Left ventricle myocardium inferior (tissue), 1 donor: ENCODE results near the gene MEI1. TPM values are rescaled to one million over a fixed set of nuclear protein-coding genes. Genes with fewer than 3 reads are reported as not detected.

Source experiments
- DNase-seq: peaks from one replicate; pipeline ENCODE4 v3.0.0-alpha.2; 2020
- H3K27ac ChIP-seq: fragments of 200-600 bp; replicated peaks from 2 replicates; pipeline ENCODE4 v1.8.0; 2021
- H3K27me3 ChIP-seq: fragments of 200-600 bp; 2 replicates; pipeline ENCODE4 v1.8.0; 2021; ENCODE audit warnings: low read depth
- H3K36me3 ChIP-seq: fragments of 200-600 bp; 2 replicates; pipeline ENCODE4 v1.8.0; 2021
- H3K4me1 ChIP-seq: fragments of 200-600 bp; 2 replicates; pipeline ENCODE4 v1.8.0; 2021
- H3K4me3 ChIP-seq: fragments of 200-600 bp; 2 replicates; pipeline ENCODE4 v1.8.0; 2021; ENCODE audit warnings: mild to moderate bottlenecking, moderate library complexity
- H3K9me3 ChIP-seq: fragments of 200-600 bp; replicated peaks from 2 replicates; pipeline ENCODE4 v1.8.0; 2021
- CTCF ChIP-seq: fragments of 200-600 bp; IDR thresholded peaks from 2 replicates; pipeline ENCODE4 v1.8.0; 2021; ENCODE audit warnings: antibody characterized with exemption, mild to moderate bottlenecking, borderline replicate concordance
- intact Hi-C: fragments of 100-400 bp; cut with micrococcal nuclease; formaldehyde crosslinking; loops from one replicate; pipeline ENCODE4 v1.11.0; 2022
- total RNA-seq: library from RNA; stranded (reverse); fragmentation: NEBNext Ultra II Directional; extraction: Animal tissue kit (Norgen Biotek cat#: 25700); gene quantifications from one replicate; pipeline ENCODE4 v1.2.1, GENCODE V29; 2021
- donor health status: DM: no; HTN: yes; CAD: no; lungs with severe emphysema.

MEI1 gene
- total RNA-seq, 1 donor from 2014 or later, result 0.74 TPM

DNA sequence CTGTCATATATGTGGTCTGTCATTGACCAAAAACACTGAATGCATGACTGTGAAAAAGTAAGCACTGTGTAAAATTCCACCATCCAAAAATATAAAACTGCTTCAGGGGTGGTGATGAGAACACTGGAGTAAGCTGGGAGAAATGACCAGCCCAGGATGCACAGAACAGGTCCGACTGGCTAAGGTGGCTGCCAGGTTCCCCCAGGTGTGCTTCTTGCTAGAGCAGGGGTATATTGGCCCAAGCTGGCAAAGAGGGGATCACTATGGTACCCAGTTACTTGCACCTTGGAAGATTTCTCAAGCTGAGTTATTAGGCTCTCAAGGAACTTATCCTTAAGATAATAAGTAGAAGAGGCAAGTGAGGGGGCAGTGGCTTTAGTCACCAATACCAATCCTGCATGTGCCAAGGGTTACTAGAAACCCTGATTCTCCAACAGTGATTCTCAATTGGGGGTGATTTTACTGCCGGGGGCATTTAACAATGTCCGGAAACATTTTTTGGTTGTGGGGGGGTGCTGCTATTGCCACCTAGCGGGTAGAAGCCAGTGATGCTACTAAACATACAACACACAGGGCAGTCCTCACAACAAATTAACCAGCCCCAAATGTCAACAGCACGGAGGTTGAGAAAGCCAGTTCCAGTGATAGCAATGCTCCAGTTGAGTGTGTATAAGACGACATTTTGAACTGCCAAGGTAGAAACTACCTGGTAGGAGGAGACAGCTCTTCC, 26.4 kb upstream of the MEI1 start:
- no peak overlapping the region for H3K4me3 ChIP-seq
- no peaks in the 10 kb centered on the region for H3K27me3 ChIP-seq
- H3K4me1 ChIP-seq, result peaks cover 35% of the 10 kb centered on the region
- peak; percentile 40 for TF ChIP-seq CTCF
- H3K27ac ChIP-seq, result no peak overlapping the region
- no peak for DNase-seq
- H3K36me3 ChIP-seq, result peaks cover 21% of the 10 kb centered on the region
- intact Hi-C loops, result no loop called here
- H3K9me3 ChIP-seq, result no peaks in the 10 kb centered on the region

- no peak for TF ChIP-seq CTCF
- intact Hi-C loops, result no loop called here
- Histone ChIP-seq H3K36me3 (peaks cover 40% of the 10 kb centered on the region), H3K4me3 (no peak overlapping the region), H3K4me1 (peaks cover 35% of the 10 kb centered on the region), H3K9me3 (no peaks in the 10 kb centered on the region), H3K27ac (peak overlapping the region; percentile 71), H3K27me3 (no peaks in the 10 kb centered on the region)
- no peak for DNase-seq
Observed at GRCh38 chr22:41674846-41675340, 24.4 kb upstream of the MEI1 start.

DNA sequence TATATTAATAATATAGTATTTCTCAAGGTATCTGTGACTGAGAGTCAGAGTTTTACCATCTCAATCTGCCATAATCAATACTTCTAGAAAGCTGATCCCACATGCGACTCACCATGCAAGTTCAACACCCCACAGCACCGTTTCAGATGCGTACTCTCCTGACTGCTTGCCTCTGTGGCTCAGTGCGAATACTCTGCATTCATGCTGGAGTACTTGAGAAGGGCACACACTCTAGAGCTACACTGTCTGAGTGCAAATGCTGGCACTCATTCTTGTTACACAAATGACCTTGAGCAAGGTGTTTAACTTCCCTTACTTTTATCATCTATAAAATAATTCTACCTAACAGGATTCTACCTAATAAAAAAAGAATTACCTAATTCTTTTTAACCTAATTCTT, 23.2 kb upstream of the MEI1 start:
- no peak for TF ChIP-seq CTCF
- H3K27me3 ChIP-seq, result no peaks in the 10 kb centered on the region
- H3K27ac ChIP-seq, result peak overlapping the region; percentile 71
- H3K4me1 ChIP-seq, result peaks cover 47% of the 10 kb centered on the region
- H3K4me3 ChIP-seq, result no peak overlapping the region
- DNase-seq, result no peak
- intact Hi-C loops, result no loop called here
- no peaks in the 10 kb centered on the region for H3K9me3 ChIP-seq
- peaks cover 52% of the 10 kb centered on the region for H3K36me3 ChIP-seq

- no peak for DNase-seq
- peak overlapping the region; percentile 88 for H3K27ac ChIP-seq
Observed at GRCh38 chr22:41681616-41682015, 17.7 kb upstream of the MEI1 start.

GRCh38 chr22:41682033-41682807, 17.1 kb upstream of the MEI1 start:
- peak overlapping the region; percentile 88 for H3K27ac ChIP-seq
- no peaks in the 10 kb centered on the region for H3K9me3 ChIP-seq
- H3K4me1 ChIP-seq, result peaks cover 25% of the 10 kb centered on the region
- no peaks in the 10 kb centered on the region for H3K27me3 ChIP-seq
- intact Hi-C loops, result no loop called here
- peaks cover 39% of the 10 kb centered on the region for H3K36me3 ChIP-seq
- peak overlapping the region; percentile 75 for H3K4me3 ChIP-seq
- peak; percentile 87 for DNase-seq
- TF ChIP-seq CTCF, result no peak

More at GRCh38 chr22:41681616-41682015, 17.7 kb upstream of the MEI1 start:
- Histone ChIP-seq H3K4me3 (peak overlapping the region; percentile 75), H3K4me1 (peaks cover 21% of the 10 kb centered on the region), H3K27me3 (no peaks in the 10 kb centered on the region), H3K9me3 (no peaks in the 10 kb centered on the region), H3K36me3 (peaks cover 41% of the 10 kb centered on the region)
- intact Hi-C loops, result no loop called here
- no peak for TF ChIP-seq CTCF
